A549 (cell line): ENCODE results near the gene SOCS7. TPM values are rescaled to one million over a fixed set of nuclear protein-coding genes. Genes with fewer than 3 reads are reported as not detected.

Experiments used
- ATAC-seq, 2 experiments: fragments of 200-7000 bp in 1 of 2; fragments of >200 bp in 1 of 2; cut with Nextera tagmentation in 1 of 2; cut with Tn5 transposase in 1 of 2; 3 replicates each; pipeline versions ENCODE4 v1.8.0 to v1.9.1; 2018 to 2020; ENCODE audit warnings: mild to moderate bottlenecking in 1 of 2, moderate library complexity in 1 of 2
- CTCF ChIA-PET: fragments of 300-600 bp; sonication (Branson Sonifier 250); formaldehyde crosslinking; extraction: SDS; loops from one replicate; lab custom pipeline; 2021; ENCODE audit warnings: antibody characterized with exemption, inconsistent platforms; lab: Yijun Ruan, JAX
- POLR2A ChIA-PET: fragments of 350-600 bp; formaldehyde crosslinking; extraction: SDS; loops from one replicate; lab custom pipeline; 2021; ENCODE audit warnings: antibody characterized with exemption, inconsistent platforms; lab: Yijun Ruan, JAX
- DNase-seq, 2 experiments: peaks; one replicate each; pipeline versions ENCODE4 v3.0.0 to v3.0.0-alpha.2; 2011 to 2016; ENCODE audit warnings: low read depth in 1 of 2, low spot score in 1 of 2
- FAIRE-seq: peaks from 2 replicates; lab custom pipeline; 2011; peaks lifted over from hg19 to GRCh38; lab: Jason Lieb, UNC
- H3K27ac ChIP-seq, 2 experiments: fragments of >200 bp; sonication (Bioruptor Twin); formaldehyde crosslinking; 3 replicates each; pipeline ENCODE4 v1.5.1; 2016 to 2017
- H3K4me1 ChIP-seq: fragments of >200 bp; sonication (Bioruptor Twin); formaldehyde crosslinking; 3 replicates; pipeline ENCODE4 v1.6.1; 2016
- H3K4me2 ChIP-seq: fragments of >200 bp; sonication (Bioruptor Twin); formaldehyde crosslinking; 3 replicates; pipeline ENCODE4 v1.6.1; 2016
- H3K4me3 ChIP-seq: fragments of >200 bp; sonication (Bioruptor Twin); formaldehyde crosslinking; 3 replicates; pipeline ENCODE4 v1.5.1; 2016
- H3K9me3 ChIP-seq: fragments of >200 bp; sonication (Bioruptor Twin); formaldehyde crosslinking; 3 replicates; pipeline ENCODE4 v1.6.1; 2016
- ATOH8 ChIP-seq: fragments of 250-450 bp; sonication (Bioruptor Pico); IDR thresholded peaks from 2 replicates; pipeline ENCODE4 v1.5.0; 2020; ENCODE audit warnings: low read depth, mild to moderate bottlenecking, moderate library complexity
- BCL3 ChIP-seq: fragments of >200 bp; sonication (Bioruptor Twin); formaldehyde crosslinking; IDR thresholded peaks from 3 replicates; pipeline ENCODE4 v1.6.1; 2016
- CBX8 ChIP-seq: fragments of 200-600 bp; sonication (generic); IDR thresholded peaks from 2 replicates; pipeline ENCODE4 v1.6.1; 2016
- CHD2 ChIP-seq: fragments of 150-350 bp; IDR thresholded peaks from 2 replicates; pipeline ENCODE4 v1.6.1; 2014; ENCODE audit warnings: low read length; ENCODE audit not compliant: partially characterized antibody
- CHD4 ChIP-seq: fragments of 200-600 bp; sonication (generic); IDR thresholded peaks from 2 replicates; pipeline ENCODE4 v1.6.1; 2016; ENCODE audit warnings: antibody characterized with exemption, mild to moderate bottlenecking, borderline replicate concordance
- CTCF ChIP-seq: fragments of >200 bp; sonication (Bioruptor Twin); formaldehyde crosslinking; IDR thresholded peaks from 3 replicates; pipeline ENCODE4 v1.5.1; 2016
- ELK1 ChIP-seq: fragments of 150-350 bp; IDR thresholded peaks from 2 replicates; pipeline ENCODE4 v1.6.1; 2014; ENCODE audit warnings: low read depth, mild to moderate bottlenecking, low read length
- FOXS1 ChIP-seq: fragments of 250-450 bp; sonication (Bioruptor Pico); IDR thresholded peaks from 2 replicates; pipeline ENCODE4 v1.5.0; 2020; ENCODE audit warnings: mild to moderate bottlenecking, moderate library complexity
- GATA3 ChIP-seq: IDR thresholded peaks from 2 replicates; pipeline ENCODE4 v1.6.1; 2012; ENCODE audit warnings: borderline replicate concordance
- HMGXB4 ChIP-seq: fragments of 250-450 bp; sonication (Bioruptor Pico); IDR thresholded peaks from 2 replicates; pipeline ENCODE4 v1.5.0; 2021; ENCODE audit warnings: mild to moderate bottlenecking, moderate library complexity, borderline replicate concordance
- HOXB13 ChIP-seq: fragments of 250-450 bp; sonication (Bioruptor Pico); IDR thresholded peaks from 2 replicates; pipeline ENCODE4 v1.5.0; 2020; ENCODE audit warnings: low read depth, mild to moderate bottlenecking, moderate library complexity
- JUNB ChIP-seq: fragments of >200 bp; sonication (Bioruptor Twin); formaldehyde crosslinking; IDR thresholded peaks from 2 replicates; pipeline ENCODE4 v1.6.1; 2016
- MAFK ChIP-seq: fragments of 450-650 bp; IDR thresholded peaks from 2 replicates; pipeline ENCODE4 v1.6.1; 2014; ENCODE audit not compliant: partially characterized antibody
- NFE2L2 ChIP-seq: fragments of 150-350 bp; conservative IDR thresholded peaks from 2 replicates; pipeline ENCODE4 v1.6.1; 2014; ENCODE audit warnings: low read length
- PBX3 ChIP-seq: IDR thresholded peaks from 2 replicates; pipeline ENCODE4 v1.6.1; 2012
- PHF8 ChIP-seq: fragments of 200-600 bp; sonication (generic); IDR thresholded peaks from 2 replicates; pipeline ENCODE4 v1.6.1; 2016; ENCODE audit warnings: low read depth, mild to moderate bottlenecking, antibody characterized with exemption, moderate library complexity, borderline replicate concordance
- POLR2A ChIP-seq: IDR thresholded peaks from 2 replicates; pipeline ENCODE4 v1.6.1; 2012; ENCODE audit warnings: mild to moderate bottlenecking, low read length
- SMC3 ChIP-seq: fragments of >200 bp; sonication (Bioruptor Twin); formaldehyde crosslinking; IDR thresholded peaks from 3 replicates; pipeline ENCODE4 v1.6.1; 2018; ENCODE audit warnings: inconsistent platforms
- SREBF2 ChIP-seq: fragments of 450-650 bp; IDR thresholded peaks from 2 replicates; pipeline ENCODE4 v1.6.1; 2014; ENCODE audit warnings: mild to moderate bottlenecking, moderate library complexity
- TFCP2L1 ChIP-seq: fragments of 250-450 bp; sonication (Bioruptor Pico); IDR thresholded peaks from 2 replicates; pipeline ENCODE4 v1.5.0; 2021; ENCODE audit warnings: mild to moderate bottlenecking
- TP53 ChIP-seq: fragments of 250-450 bp; sonication (Bioruptor Pico); IDR thresholded peaks from 2 replicates; pipeline ENCODE4 v1.5.0; 2021; ENCODE audit warnings: mild to moderate bottlenecking, moderate library complexity
- USF2 ChIP-seq: fragments of 450-650 bp; IDR thresholded peaks from 2 replicates; pipeline ENCODE4 v1.6.1; 2014; ENCODE audit warnings: antibody characterized with exemption
- ZFP36 ChIP-seq: fragments of 450-650 bp; IDR thresholded peaks from 2 replicates; pipeline ENCODE4 v1.6.1; 2014; ENCODE audit warnings: borderline replicate concordance; ENCODE audit not compliant: partially characterized antibody
- ZNF302 ChIP-seq: fragments of 250-450 bp; sonication (Bioruptor Pico); IDR thresholded peaks from 2 replicates; pipeline ENCODE4 v1.9.0; 2021; ENCODE audit warnings: inconsistent platforms, mild to moderate bottlenecking, moderate library complexity
- WGBS: methylation state at CpG from one replicate; pipeline ENCODE4 v1.1.6; 2017; ENCODE audit errors: missing lambda C conversion rate; 5-methylcytosine and 5-hydroxymethylcytosine counted together
- polyA plus RNA-seq, 4 experiments: library from polyadenylated mRNA; depleted of rRNA in 3 of 4; stranded (reverse); fragments of >200 nt; fragmentation: RNase III in 1 of 4; extraction: RNeasy Plus Mini Kit Qiagen cat#74134 plus additional on column Dnase treatment in 1 of 4; gene quantifications; 2 replicates in 3 of 4; 3 replicates in 1 of 4; pipeline ENCODE4 v1.2.3, GENCODE V29; 2011 to 2017

SOCS7 gene
- polyA plus RNA-seq, 2 of the 4 experiments (the other 2 are of a cell fraction), result 14.4 to 20.6 TPM

- no peak for FAIRE-seq
- H3K4me3 ChIP-seq, result no peak overlapping the region
- no peak for DNase-seq
- ChIA-PET POLR2A (no interaction called here), CTCF (interaction anchor here (1.3 to 30.7 kb wide), 4 partner anchors 15 to 90 kb away, joined by 3 to 675 read pairs (median 4); partner anchors contain the start of genes GPR179 and SOCS7)
- H3K9me3 ChIP-seq, result no peaks in the 10 kb centered on the region
- no peak overlapping the region for H3K27ac ChIP-seq
- WGBS, result 61% methylated on average over 1 of the region's 1 CpG
- ATAC-seq, result no peak
- no peak overlapping the region for H3K4me2 ChIP-seq
- TF ChIP-seq HMGXB4 (CRISPR knock-in tag) (no peak), PBX3 (no peak), TFCP2L1 (CRISPR knock-in tag) (no peak), CHD2 (no peak), BCL3 (no peak), MAFK (no peak), PHF8 (no peak), GATA3 (no peak), HOXB13 (CRISPR knock-in tag) (no peak), FOXS1 (CRISPR knock-in tag) (no peak), ZFP36 (no peak), SMC3 (no peak), ELK1 (no peak), CTCF (no peak), ZNF302 (CRISPR knock-in tag) (no peak), ATOH8 (no peak), CBX8 (no peak), CHD4 (no peak), SREBF2 (no peak)
- 0 out of 3 replicates have a peak, but pooled peaks cover 3% of the 10 kb centered on the region for H3K4me1 ChIP-seq
These were observed 23.7 kb upstream of the SOCS7 start for GRCh38 chr17:38327936-38328335.

GRCh38 chr17:38328620-38329019 lies 23.0 kb upstream of the SOCS7 start:
- WGBS, result 82% methylated on average over 7 of the region's 7 CpGs
- CTCF ChIA-PET, result interaction anchor here (0.7 to 30.7 kb wide), 5 partner anchors 15 to 339 kb away, joined by 3 to 675 read pairs (median 3); partner anchors contain the start of genes GPR179 and SOCS7
- TF ChIP-seq TP53 (CRISPR knock-in tag) (no peak), JUNB (no peak), USF2 (no peak), NFE2L2 (no peak), ZNF302 (CRISPR knock-in tag) (no peak), POLR2A (no peak), CTCF (no peak), HOXB13 (CRISPR knock-in tag) (no peak), CHD2 (no peak), HMGXB4 (CRISPR knock-in tag) (no peak)

More at GRCh38 chr17:38328620-38329019, 23.0 kb upstream of the SOCS7 start:
- Histone ChIP-seq H3K9me3 (no peaks in the 10 kb centered on the region), H3K4me1 (0 out of 3 replicates have a peak, but pooled peaks cover 3% of the 10 kb centered on the region), H3K27ac (no peak overlapping the region), H3K4me2 (no peak overlapping the region), H3K4me3 (no peak overlapping the region)
- POLR2A ChIA-PET, result interaction anchor here (0.6 kb wide), 1 partner anchor 17 kb away, joined by 3 read pairs; no protein-coding TSS in a partner anchor
- FAIRE-seq (no peak), DNase-seq (no peak), ATAC-seq (no peak)
